H9 (cell line): ENCODE measurements around the gene VSIG8. TPM values are rescaled to one million over a fixed set of nuclear protein-coding genes. Genes with fewer than 3 reads are reported as not detected.

Source experiments
- DNase-seq: peaks from one replicate; pipeline ENCODE4 v3.0.0-alpha.2; 2017
- H2AFZ ChIP-seq: one replicate; pipeline ENCODE4 v1.6.1; 2013; ENCODE audit warnings: mild to moderate bottlenecking, low read length, control low read depth, moderate library complexity
- H2AK5ac ChIP-seq: 2 replicates; pipeline ENCODE4 v1.6.1; 2013; ENCODE audit warnings: low read length, control low read depth, mixed read lengths; ENCODE audit not compliant: insufficient read length
- H2BK120ac ChIP-seq: one replicate; pipeline ENCODE4 v1.6.1; 2013; ENCODE audit warnings: low read depth, mild to moderate bottlenecking, low read length, control low read depth, inconsistent platforms; ENCODE audit not compliant: poor library complexity, severe bottlenecking
- H2BK12ac ChIP-seq: 2 replicates; pipeline ENCODE4 v1.6.1; 2013; ENCODE audit warnings: low read length, control low read depth, mixed read lengths, low read depth; ENCODE audit not compliant: insufficient read length
- H2BK15ac ChIP-seq: 2 replicates; pipeline ENCODE4 v1.6.1; 2013; ENCODE audit warnings: low read depth, low read length, control low read depth
- H2BK20ac ChIP-seq: one replicate; pipeline ENCODE4 v1.6.1; 2013; ENCODE audit warnings: low read depth, mild to moderate bottlenecking, low read length, control low read depth, inconsistent platforms; ENCODE audit not compliant: poor library complexity, severe bottlenecking
- H2BK5ac ChIP-seq: 2 replicates; pipeline ENCODE4 v1.6.1; 2013; ENCODE audit warnings: low read length, control low read depth, mixed read lengths; ENCODE audit not compliant: insufficient read length
- H3K14ac ChIP-seq: 2 replicates; pipeline ENCODE4 v1.6.1; 2013; ENCODE audit warnings: low read length, control low read depth; ENCODE audit not compliant: insufficient read depth
- H3K18ac ChIP-seq: 2 replicates; pipeline ENCODE4 v1.6.1; 2013; ENCODE audit warnings: low read depth, mild to moderate bottlenecking, mixed read lengths, low read length, control low read depth; ENCODE audit not compliant: insufficient read length
- H3K23ac ChIP-seq: 2 replicates; pipeline ENCODE4 v1.6.1; 2013; ENCODE audit warnings: low read length, control low read depth, mixed read lengths, low read depth; ENCODE audit not compliant: insufficient read length
- H3K23me2 ChIP-seq: 2 replicates; pipeline ENCODE4 v1.6.1; 2013; ENCODE audit warnings: low read depth, mild to moderate bottlenecking, mixed read lengths, low read length, control low read depth; ENCODE audit not compliant: insufficient read length, poor library complexity, severe bottlenecking
- H3K27ac ChIP-seq: 2 replicates; pipeline ENCODE4 v1.5.1; 2013; ENCODE audit warnings: low read length, control low read depth, mixed read lengths, low read depth; ENCODE audit not compliant: insufficient read length
- H3K27me3 ChIP-seq: 2 replicates; pipeline ENCODE4 v1.6.1; 2013; ENCODE audit warnings: low read length, control low read depth, inconsistent platforms; ENCODE audit not compliant: insufficient read depth
- H3K4ac ChIP-seq: 2 replicates; pipeline ENCODE4 v1.6.1; 2013; ENCODE audit warnings: low read depth, mild to moderate bottlenecking, control low read depth, inconsistent platforms, low read length, moderate library complexity
- H3K4me1 ChIP-seq: 2 replicates; pipeline ENCODE4 v1.6.1; 2013; ENCODE audit warnings: low read length, control low read depth, inconsistent platforms; ENCODE audit not compliant: insufficient read depth
- H3K4me2 ChIP-seq: 2 replicates; pipeline ENCODE4 v1.6.1; 2013; ENCODE audit warnings: low read length, control low read depth, mixed read lengths; ENCODE audit not compliant: insufficient read length, insufficient read depth
- H3K56ac ChIP-seq: 2 replicates; pipeline ENCODE4 v1.6.1; 2013; ENCODE audit warnings: low read depth, mild to moderate bottlenecking, mixed read lengths, low read length, control low read depth; ENCODE audit not compliant: insufficient read length
- H3K79me1 ChIP-seq: 2 replicates; pipeline ENCODE4 v1.6.1; 2013; ENCODE audit warnings: low read depth, mild to moderate bottlenecking, moderate library complexity, low read length, control low read depth, inconsistent platforms; ENCODE audit not compliant: insufficient read depth, poor library complexity, severe bottlenecking
- H3K79me2 ChIP-seq: 2 replicates; pipeline ENCODE4 v1.6.1; 2013; ENCODE audit warnings: low read length, control low read depth, inconsistent platforms; ENCODE audit not compliant: insufficient read depth
- H3K9ac ChIP-seq: 2 replicates; pipeline ENCODE4 v1.6.1; 2013; ENCODE audit warnings: low read length, control low read depth, mixed read lengths; ENCODE audit not compliant: insufficient read length; ENCODE audit errors: extremely low read depth
- H3K9me3 ChIP-seq: one replicate; pipeline ENCODE4 v1.6.1; 2013; ENCODE audit warnings: low read depth, low read length, inconsistent platforms; ENCODE audit not compliant: control insufficient read depth
- H3T11ph ChIP-seq: one replicate; pipeline ENCODE4 v1.6.1; 2013; ENCODE audit warnings: mild to moderate bottlenecking, low read length, control low read depth, inconsistent platforms
- H4K20me1 ChIP-seq: one replicate; pipeline ENCODE4 v1.6.1; 2013; ENCODE audit not compliant: control insufficient read depth, insufficient read length, insufficient read depth
- H4K5ac ChIP-seq: 2 replicates; pipeline ENCODE4 v1.6.1; 2013; ENCODE audit warnings: low read depth, mild to moderate bottlenecking, mixed read lengths, low read length, control low read depth; ENCODE audit not compliant: insufficient read length
- H4K8ac ChIP-seq: replicated peaks from 2 replicates; pipeline ENCODE4 v1.6.1; 2013; ENCODE audit warnings: low read length, control low read depth, mixed read lengths, low read depth; ENCODE audit not compliant: insufficient read length
- H4K91ac ChIP-seq: 2 replicates; pipeline ENCODE4 v1.6.1; 2013; ENCODE audit warnings: low read depth, mild to moderate bottlenecking, moderate library complexity, mixed read lengths, low read length, control low read depth; ENCODE audit not compliant: insufficient read length
- H3K27ac Mint-ChIP-seq, 3 experiments: 2 replicates in 2 of 3; 3 replicates in 1 of 3; pipeline ENCODE4 v1.8.0; 2020 to 2021; ENCODE audit warnings: mixed read lengths in 3 of 3, mild to moderate bottlenecking in 1 of 3, moderate library complexity in 1 of 3
- H3K27me3 Mint-ChIP-seq: 2 replicates; pipeline ENCODE4 v1.8.0; 2021; ENCODE audit warnings: low read depth, mild to moderate bottlenecking, moderate library complexity, mixed read lengths
- H3K36me3 Mint-ChIP-seq, 3 experiments: 2 replicates in 2 of 3; 3 replicates in 1 of 3; pipeline ENCODE4 v1.8.0; 2020 to 2021; ENCODE audit warnings: low read depth in 3 of 3, mixed read lengths in 3 of 3; ENCODE audit not compliant: insufficient read depth in 1 of 3
- H3K4me1 Mint-ChIP-seq, 2 experiments: 2 replicates each; pipeline ENCODE4 v1.8.0; 2020; ENCODE audit warnings: mixed read lengths in 2 of 2
- H3K4me3 Mint-ChIP-seq, 2 experiments: 2 replicates in 1 of 2; 3 replicates in 1 of 2; pipeline ENCODE4 v1.8.0; 2020 to 2021; ENCODE audit warnings: mild to moderate bottlenecking in 2 of 2, mixed read lengths in 2 of 2, moderate library complexity in 1 of 2
- H3K9me3 Mint-ChIP-seq, 2 experiments: 2 replicates in 1 of 2; 3 replicates in 1 of 2; pipeline ENCODE4 v1.8.0; 2020; ENCODE audit warnings: mild to moderate bottlenecking in 2 of 2, mixed read lengths in 2 of 2, moderate library complexity in 1 of 2
- WGBS: extraction: QIAGEN DNeasy Blood & Tissue Kit; methylation state at CpG from one replicate; pipeline ENCODE4 v1.1.7; 2013; ENCODE audit warnings: missing lambda C conversion rate, low lambda C conversion rate, mixed read lengths; ENCODE audit not compliant: insufficient read length; ENCODE audit errors: extremely low coverage; 5-methylcytosine and 5-hydroxymethylcytosine counted together
- total RNA-seq: library from RNA; stranded (reverse); gene quantifications from 2 replicates; pipeline ENCODE4 v1.2.1, GENCODE V29; 2021
- TF ChIP-seq, protein P1 (sequence below): fragments of 200-600 bp; sonication (generic); conservative IDR thresholded peaks from 3 replicates; pipeline ENCODE4 v1.8.0; 2021; ENCODE audit warnings: antibody characterized with exemption, mild to moderate bottlenecking

VSIG8 gene
- total RNA-seq, 1 experiment from 2014 or later, result not detected

DNA sequence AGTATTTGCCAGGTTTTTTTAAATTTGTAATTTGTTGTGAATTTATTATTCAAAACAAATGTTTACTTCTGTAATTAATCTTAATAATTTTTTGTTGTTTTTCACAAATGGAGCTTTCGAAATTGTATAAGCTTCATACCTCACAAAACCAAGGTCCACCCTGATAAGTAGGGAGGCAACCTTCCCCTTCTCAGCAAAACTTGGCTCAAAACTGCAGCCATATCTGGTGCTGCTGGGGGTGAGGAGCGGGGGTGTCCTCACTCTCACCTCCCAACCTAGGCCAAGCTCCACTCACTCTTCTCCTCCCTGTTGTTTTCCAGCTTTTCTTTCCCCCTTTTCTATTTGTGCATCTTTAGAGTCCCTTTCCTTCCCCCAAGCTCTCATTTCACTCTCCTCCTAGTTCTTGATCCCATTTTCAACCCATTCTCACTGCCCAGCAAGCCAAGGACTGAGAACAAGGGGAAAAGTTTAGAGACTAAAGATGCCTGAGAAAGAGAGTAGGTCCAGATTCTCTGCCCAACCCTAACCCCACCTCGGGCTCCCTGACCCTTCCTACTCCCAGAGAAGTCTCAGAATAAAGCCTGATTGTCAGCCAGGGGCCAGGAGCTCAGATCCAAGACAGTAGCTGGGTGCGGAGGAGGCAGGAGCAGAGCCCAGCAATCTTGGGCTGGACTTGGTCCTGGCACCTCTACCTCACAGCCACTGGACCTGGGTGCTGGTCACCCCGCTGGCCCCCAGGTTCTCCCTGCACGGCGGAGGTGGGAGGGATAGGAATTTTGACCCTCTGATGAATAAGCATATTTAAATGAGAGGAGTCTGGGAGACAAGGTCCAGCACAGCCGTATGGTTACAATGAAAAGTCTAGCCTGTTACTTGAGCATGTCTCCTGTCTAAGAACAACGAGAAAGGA lies 45.8 kb upstream of the VSIG8 start:
- peaks cover 0 to 6% (median 0%) of the 10 kb centered on the region in 3 experiments; a peak in 3 of 7 replicates for H3K36me3 Mint-ChIP-seq
- Histone ChIP-seq H4K91ac (no peak overlapping the region), H3K14ac (no peak overlapping the region), H4K8ac (no peak overlapping the region), H3K23ac (no peak overlapping the region), H3K27ac (no peak overlapping the region), H3K4ac (no peak overlapping the region), H2BK120ac (no peak overlapping the region), H3K4me2 (no peak overlapping the region), H3K18ac (no peak overlapping the region), H2BK20ac (peak overlapping the region; percentile 92), H2AFZ (no peak overlapping the region), H3K27me3 (no peaks in the 10 kb centered on the region), H3K9me3 (no peaks in the 10 kb centered on the region), H3K9ac (no peak overlapping the region), H2BK12ac (no peak overlapping the region), H2BK15ac (no peak overlapping the region), H4K20me1 (no peaks in the 10 kb centered on the region), H3K79me2 (no peaks in the 10 kb centered on the region), H3T11ph (no peak overlapping the region), H3K23me2 (no peaks in the 10 kb centered on the region), H3K56ac (no peak overlapping the region), H3K4me1 (peaks cover 14% of the 10 kb centered on the region; the same call in 1 of the 2 replicates), H2AK5ac (no peak overlapping the region), H2BK5ac (no peak overlapping the region), H3K79me1 (no peaks in the 10 kb centered on the region), H4K5ac (no peak overlapping the region)
- H3K27me3 Mint-ChIP-seq, result no peaks in the 10 kb centered on the region; the same call in 1 of the 2 replicates
- H3K4me3 Mint-ChIP-seq, result no peak overlapping the region
- TF ChIP-seq, protein P1, sequence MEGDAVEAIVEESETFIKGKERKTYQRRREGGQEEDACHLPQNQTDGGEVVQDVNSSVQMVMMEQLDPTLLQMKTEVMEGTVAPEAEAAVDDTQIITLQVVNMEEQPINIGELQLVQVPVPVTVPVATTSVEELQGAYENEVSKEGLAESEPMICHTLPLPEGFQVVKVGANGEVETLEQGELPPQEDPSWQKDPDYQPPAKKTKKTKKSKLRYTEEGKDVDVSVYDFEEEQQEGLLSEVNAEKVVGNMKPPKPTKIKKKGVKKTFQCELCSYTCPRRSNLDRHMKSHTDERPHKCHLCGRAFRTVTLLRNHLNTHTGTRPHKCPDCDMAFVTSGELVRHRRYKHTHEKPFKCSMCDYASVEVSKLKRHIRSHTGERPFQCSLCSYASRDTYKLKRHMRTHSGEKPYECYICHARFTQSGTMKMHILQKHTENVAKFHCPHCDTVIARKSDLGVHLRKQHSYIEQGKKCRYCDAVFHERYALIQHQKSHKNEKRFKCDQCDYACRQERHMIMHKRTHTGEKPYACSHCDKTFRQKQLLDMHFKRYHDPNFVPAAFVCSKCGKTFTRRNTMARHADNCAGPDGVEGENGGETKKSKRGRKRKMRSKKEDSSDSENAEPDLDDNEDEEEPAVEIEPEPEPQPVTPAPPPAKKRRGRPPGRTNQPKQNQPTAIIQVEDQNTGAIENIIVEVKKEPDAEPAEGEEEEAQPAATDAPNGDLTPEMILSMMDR, result no peak
- peak overlapping the region in 1 of 3 experiments; percentile 5; a peak in 2 of 7 replicates for H3K27ac Mint-ChIP-seq
- H3K4me1 Mint-ChIP-seq, result peaks cover 31 to 32% of the 10 kb centered on the region in 2 experiments
- H3K9me3 Mint-ChIP-seq, result peaks cover 8% of the 10 kb centered on the region in 2 experiments; a peak in 4 of 5 replicates
- no CpG with 5 or more reads among the region's 9 CpGs for WGBS
- no peak for DNase-seq
